ENCODE measurements around the gene HRK.
A peak's percentile ranks its signal among the peaks of the same experiment; 100 is the strongest.

Gene HRK

DNA sequence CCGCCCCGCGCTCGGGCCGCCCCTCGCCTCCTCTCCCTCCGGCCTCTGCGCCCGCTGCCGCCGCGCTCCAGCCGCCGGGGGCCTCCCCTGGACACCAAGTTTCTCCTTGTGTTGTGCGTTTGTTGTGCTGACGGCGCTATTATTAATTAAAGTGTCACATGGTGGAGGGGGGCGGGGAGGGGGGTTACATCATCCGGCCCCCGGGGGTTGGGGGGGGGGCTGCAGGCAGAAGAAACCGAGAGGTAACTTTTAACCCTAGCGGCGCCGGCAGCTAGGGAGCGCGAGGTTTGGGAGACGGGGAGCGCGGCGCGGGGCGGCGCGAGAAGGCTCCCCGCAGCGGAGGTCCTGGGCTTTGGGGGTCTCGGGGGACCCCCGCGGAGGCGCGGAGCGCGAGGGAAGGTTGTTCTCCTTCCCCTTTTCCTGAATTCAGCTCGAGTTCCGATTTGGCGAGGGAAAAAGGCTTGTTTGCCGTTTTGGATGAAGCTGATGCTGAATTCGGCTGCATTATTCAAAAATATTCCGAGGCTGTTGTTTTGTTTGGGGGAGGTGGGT is at the start of gene HRK:
Gene HRK, minus strand, starts transcription at position 117 of the 552 bp plus-strand sequence. CDS start 134 bp downstream, outside the sequence.
- DNase-seq (ENCODE audit: low read depth in 2 of 2), result no peak

DNA sequence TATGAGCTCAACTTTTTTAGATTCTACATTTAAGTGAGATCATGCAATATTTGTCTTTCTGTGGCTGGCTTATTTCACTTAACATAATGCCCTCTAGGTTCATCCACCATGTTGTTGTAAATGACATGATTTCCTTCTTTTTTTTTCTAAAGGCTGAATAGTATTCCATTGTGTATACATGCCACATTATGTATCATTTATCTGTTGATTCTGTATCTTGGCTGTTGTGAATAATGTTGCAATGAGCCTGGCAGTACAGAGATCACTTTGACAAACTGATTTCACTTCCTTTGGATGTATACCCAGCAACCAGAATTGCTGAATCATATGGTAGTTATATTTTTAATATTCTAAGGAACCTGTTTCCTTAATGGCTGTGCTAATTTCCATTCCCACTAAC is 48.6 kb upstream of the HRK start:
- no peak for DNase-seq (ENCODE audit: low read depth in 2 of 2)

DNA sequence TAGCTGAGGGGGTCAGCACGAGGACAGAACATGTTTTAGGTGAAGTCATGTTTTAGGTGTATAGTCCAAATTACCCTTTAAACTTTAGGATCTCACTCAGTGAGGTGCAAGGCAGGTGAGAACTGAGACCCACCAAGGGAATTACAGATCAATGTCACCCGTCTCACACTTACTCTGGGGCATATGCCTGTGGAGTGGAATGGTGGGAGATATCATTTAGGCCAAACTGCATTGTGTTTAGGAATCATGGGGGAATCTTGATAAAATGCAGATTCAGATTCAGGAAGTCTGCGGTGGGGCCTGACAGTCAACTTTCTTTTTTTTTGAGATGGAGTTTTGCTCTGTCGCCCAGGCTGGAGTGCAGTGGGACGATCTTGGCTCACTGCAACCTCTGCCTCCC is 47.3 kb upstream of the HRK start:
- DNase-seq (ENCODE audit: low read depth in 2 of 2), result no peak

DNA sequence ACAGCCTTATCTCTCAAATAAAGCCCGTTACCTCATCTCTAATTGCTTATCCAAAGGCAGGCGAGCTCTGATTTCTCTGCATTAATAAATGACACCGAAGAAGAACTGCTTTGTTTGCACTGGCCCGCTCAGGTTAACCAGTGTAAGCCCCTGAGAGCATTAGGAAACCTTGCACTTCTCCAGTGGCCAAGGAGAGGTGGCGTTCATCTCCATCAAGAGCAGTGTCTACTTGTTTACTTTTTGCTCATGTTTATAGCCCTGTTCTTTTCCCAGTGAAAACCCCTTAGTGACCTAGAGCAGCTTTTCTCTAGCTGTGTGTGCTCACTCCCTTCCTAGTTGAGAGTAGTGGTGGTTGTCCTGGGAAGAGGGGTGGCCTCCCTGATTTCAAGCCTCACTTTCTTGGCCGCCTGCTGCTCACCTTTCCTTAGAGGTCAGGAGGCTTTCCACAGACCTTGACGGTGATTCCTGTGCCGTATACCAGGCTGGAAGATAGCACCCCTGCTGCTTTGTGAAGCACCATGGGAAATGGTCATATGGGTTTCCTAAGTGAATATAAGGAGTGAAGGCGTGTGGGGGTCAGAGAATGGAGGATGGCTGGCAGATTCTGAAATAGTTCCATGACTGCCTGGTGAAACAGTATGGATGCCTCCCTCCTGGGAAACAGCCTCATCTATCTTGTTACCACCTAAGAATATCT is 46.2 kb upstream of the HRK start:
- DNase-seq (ENCODE audit: low read depth in 2 of 2), result no peak

DNA sequence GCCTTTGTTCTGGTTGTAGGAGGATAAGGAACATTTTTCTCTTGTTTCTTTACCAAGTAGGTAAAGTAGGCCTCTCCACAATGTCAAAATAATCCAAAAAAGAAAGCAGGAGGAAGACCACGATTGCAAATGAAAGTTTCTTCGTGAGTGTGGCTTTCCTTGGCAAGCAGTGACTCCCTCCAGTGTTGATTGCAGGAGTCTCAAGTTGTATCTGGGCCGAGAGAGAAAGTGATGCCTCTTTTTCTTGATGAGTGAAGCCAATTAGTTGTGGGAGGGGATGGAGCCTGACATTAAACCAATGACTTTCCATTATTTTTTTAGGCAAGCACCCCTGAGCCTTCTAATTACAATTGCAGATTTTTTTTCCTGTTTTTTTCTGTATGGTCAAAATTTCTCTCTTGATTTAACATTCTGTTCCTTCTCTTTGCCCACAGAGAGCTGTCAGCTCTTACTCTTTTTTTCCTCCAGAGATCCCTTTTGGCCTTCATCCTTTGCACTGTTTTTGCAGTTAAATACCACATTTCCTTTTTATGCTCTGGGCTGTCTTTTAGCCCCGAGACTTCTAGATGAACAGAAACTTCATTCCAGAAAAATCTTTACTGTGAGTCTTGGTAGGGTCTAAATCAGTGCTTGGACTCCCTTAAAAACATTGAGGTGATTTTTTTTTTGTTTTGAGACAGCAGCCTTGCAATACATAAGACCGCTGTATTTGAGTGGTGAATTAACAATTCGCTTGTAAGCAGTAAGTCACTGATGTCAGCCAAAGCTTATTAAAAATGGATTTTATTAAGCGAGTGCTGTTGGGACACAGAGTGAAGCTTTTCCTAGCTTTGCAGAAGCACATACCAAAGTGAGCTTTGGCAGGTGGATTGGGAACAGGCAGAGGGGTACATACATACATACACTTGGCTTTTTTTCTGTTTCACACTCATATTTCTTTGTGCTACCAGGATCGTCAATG is 45.3 kb upstream of the HRK start:
- DNase-seq (ENCODE audit: low read depth in 2 of 2), result no peak

DNA sequence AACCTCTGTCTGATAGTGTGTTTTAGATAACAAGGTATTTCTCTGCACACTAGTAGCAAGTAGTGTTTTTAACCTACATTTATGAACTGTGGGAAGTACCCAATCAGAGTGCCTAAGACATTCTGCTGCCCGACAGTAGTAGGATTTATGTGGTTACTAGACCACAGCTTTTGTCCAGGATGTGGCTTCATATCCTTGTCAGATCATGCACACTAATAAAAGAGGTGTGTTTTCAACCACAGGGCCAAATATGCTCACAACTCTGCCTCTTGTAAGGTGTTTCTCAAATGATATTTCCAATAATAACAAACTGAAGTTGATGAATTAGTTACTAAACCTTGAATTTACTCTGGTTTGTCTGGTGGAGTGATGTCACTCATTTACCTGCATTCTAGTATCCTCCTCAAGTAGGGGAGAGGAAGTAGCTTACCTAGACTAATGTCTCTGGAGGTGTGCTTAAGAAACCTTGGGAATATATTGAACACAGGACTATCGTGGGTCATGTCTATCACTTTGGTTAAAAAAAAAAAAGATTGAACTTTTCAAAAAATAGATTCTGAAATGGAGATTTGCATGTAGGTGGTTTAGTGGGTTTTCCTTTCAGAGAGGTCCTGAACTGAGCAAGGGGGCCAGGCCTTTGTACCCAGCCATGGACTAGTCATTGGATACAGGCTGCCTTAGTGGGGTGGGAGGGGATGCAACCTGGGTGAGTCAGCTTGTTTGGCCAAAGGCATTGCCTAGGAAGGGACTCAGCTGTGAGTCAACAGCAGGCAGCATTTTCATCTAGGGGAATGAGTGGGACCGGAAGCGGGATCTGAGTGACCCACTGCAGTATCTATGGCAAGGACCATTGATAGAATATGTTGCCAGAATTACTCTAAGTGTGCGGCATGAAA is 43.6 kb upstream of the HRK start:
- peak in 1 of 2 donors; percentile 23 for DNase-seq (ENCODE audit: low read depth in 2 of 2)

DNA sequence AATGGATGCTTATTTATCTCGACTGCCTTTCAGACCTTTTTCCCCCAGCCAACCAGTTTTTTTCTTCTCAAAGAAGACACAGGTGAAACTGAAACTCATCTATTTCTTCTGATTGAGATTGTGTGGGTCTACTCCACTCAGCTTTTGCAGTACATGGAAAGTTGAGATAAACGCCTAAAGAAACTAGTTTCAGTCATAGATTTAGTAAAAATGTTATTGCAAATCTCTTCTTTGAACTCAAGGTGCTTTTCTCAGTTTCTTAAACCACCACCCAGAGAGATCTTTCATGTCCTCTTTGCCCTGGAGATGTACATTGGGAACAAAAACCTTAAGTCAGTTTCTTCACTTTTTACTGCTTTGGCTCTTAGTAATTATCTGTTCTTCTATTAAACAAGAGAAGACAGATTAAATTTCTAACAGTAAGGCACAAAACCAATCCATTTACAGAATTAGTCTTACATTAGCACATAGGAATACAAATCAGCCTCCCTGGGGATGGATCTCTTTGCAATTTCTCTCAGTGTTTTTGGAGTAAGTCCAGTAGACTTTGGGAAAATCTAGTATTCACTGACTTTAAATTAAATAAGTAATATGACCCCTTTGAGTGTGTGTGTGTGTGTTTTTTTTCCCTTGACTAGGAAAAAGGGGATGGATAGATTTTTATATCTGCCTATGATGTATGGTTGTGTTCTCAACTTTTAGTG is 41.1 kb upstream of the HRK start:
- no peak for DNase-seq (ENCODE audit: low read depth in 2 of 2)

DNA sequence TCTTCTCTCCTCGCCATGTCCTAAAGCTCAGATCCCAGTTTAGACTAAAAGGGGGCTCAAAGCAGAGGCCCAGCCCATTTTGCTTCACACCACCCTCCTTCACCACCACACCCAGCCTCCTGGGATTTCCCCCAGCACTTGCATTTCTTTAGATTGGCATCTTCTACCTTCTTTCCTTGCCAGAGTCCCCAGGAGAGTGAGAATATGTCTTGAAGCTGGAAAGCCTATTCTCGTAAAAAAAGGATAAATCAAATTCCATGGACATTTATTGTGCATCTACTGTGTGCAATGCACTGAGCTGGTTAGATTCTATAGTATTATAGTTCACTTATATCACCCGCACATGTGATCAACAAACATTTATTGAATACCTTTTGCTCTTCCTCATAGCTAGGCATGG is 39.7 kb upstream of the HRK start:
- DNase-seq (ENCODE audit: low read depth in 2 of 2), result no peak

DNA sequence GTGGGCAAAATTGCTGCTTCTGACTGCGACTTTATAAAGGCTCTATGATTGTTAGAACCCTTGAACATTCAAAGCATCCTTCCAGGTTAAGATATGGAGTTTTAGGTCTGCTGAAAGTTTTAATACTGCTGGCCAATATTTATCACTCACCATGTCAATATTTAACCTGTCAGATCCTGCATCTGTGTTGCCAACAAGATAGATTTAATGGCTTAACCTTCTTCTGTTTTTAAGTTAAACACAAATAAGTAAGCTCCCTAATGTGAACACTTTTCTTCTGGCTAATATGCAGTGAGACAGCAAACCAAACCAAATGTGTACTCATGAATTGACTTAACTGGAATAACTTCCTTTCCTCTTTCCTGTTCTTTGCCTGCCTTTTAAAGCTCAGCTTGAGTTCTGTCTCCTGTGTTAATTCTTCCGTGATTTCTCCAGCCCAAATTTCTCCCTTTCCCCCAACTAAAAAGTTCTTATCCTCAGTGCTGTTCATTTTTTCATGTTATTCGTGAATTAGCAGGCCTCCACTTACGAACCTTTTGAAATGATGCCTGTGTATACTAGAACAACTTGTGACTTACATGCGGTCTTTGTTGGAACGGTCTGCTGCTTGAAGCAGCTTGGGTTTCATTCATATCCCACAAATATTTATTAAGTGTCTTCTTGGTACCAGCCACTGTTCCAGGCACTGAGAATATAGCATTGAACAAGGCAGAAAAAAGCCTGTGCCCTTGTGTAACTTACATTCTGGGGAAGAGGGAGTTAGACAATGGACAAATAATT is 38.7 kb upstream of the HRK start:
- DNase-seq (ENCODE audit: low read depth in 2 of 2), result no peak

DNA sequence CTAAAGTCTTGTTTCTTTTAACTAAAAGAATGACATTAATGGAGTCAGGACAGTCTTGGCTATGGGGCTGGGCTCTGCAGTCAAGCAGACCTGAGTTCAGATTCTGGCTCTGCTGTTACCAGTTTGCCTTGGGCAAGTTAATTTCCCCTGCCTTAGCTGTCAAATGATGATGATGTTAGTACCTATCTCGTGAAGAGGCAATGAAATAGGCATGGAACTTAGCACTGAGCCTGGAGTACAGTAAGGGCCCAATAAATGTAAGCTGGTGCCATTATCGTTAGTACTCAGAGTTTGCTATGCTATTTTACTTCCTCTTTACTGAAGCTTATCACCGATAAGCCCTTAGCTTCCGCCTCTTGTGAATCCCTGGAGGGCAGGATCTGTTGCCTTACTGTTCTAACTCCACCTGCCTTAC is 38.0 kb upstream of the HRK start:
- DNase-seq (ENCODE audit: low read depth in 2 of 2), result no peak

DNA sequence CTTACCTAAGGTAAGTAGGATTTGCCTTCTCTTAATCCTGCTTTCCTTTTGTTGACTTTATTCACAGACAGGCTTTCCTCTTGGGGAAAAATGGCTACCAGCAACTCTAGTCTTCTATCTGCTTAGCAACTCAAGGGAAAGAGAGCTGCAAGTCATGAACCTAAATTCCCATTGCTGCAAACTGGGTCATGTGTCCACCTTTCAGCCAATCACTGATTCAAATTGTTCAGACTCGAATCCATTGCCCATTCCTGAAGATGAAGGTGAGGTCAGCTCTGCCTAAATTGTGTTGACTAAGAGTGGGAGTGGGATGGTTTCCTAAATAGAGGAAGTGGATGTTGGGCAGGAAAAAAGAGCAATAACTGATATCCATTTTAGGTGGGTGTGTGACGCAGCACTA is 37.2 kb upstream of the HRK start:
- DNase-seq (ENCODE audit: low read depth in 2 of 2), result no peak

DNA sequence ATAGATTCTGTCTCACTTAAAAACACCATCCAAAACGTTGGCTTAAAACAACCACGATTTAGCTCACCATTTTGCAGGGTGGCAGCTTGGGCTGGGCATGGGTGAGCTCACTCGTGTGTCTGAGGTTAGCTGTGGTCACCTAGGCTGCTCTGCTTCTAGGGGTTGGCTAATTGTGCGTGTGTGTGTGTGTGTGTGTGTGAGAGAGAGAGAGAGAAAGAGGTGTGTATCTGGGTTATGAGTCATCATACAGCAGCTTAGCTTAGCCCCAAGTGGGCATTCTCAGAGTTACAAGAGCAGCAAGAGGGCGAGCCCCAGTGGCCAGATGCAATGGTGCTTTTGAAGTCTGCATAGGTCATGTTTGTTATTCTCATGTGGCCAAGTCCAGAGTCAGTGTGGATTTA is 35.5 kb upstream of the HRK start:
- peak in 1 of 2 donors; percentile 38 for DNase-seq (ENCODE audit: low read depth in 2 of 2)

DNA sequence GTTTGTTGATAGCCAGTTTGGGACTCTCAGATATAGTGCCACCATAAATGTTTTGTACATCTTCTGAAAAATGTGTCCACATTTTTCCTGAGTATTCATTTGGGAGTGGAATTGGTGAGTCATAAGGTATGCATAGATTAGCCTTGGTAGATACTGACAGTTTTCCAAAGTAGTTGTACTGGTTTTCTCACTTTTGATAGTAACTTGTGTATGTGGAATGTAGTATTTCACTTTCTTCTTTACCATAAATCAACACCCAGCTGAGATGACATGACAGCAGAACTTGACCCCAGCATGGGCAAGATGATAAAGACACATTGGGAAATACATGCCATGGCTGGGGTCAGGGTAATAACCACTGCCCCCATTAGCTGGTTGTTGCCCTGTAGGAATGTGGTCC is 34.9 kb upstream of the HRK start:
- DNase-seq (ENCODE audit: low read depth in 2 of 2), result no peak

DNA sequence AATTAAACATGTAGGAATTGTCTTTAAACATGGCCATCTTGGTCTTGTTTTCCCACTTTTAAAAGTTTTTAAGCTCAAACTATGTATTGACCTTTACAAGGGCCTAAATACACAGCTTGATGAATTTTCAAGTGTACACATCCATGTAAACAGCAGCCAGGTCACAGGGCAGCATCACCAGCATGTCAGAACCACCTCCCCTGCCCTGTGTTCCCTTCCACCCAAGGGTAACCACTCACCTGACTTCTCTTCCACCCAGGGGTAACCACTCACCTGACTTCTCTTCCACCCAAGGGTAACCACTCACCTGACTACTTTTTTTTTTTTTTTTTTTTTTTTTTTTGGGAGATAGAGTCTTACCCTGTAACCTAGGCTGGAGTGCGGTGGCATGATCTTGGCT is 34.1 kb upstream of the HRK start:
- DNase-seq (ENCODE audit: low read depth in 2 of 2), result no peak

DNA sequence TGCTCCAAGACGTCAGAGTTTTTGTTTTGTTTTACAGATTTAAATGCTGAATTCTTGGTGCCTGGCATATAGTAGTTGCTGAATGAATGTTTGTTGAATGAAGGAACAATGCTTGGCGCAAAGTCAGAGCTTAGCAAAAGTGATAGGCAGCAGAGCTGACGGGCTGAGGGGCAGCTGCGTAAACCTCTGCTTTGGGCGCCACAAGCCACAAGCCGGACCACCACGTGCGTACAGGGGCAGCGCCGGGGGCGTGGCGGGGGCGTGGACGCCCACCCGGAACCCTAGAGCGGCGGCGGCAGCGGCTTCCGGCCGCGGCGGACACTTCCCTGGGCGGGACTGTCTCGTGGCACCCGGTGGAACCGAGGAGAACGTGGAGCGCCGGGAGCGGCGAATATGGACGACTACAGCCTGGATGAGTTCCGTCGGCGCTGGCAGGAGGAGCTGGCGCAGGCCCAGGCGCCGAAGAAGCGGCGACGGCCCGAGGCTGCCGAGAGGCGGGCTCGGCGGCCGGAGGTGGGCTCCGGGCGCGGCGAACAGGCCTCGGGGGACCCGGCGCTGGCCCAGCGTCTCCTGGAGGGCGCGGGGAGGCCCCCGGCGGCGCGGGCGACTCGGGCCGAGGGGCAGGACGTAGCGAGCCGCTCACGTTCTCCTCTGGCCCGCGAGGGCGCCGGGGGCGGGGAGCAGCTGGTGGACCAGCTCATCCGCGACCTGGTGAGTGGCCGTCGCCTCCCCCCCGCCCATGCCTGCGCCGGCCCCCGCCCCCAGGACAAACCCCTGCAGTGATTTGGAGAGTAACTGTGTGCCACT is 29.6 kb upstream of the HRK start, which contains the start of gene FBXW8:
Gene FBXW8, plus strand, starts transcription at position 306 of the 807 bp plus-strand sequence. Its CDS starts 88 bp downstream, at position 394.
- peak; percentile 45 to 46 for DNase-seq (ENCODE audit: low read depth in 2 of 2)

DNA sequence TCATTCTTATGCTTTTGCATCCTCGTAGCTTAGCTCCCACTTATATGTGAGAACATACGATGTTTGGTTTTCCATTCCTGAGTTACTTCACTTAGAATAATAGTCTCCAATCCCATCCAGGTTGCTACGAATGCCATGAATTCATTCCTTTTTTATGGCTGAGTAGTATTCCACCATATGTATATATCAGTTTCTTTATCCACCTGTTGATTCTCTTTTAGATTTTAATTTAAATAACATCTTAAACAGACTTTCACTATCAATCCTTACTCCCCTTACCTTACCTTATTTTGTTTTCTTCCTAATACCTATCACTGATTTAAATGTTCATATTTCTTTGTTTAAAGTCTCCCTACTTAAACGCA is 29.0 kb upstream of the HRK start:
- DNase-seq (ENCODE audit: low read depth in 2 of 2), result no peak

DNA sequence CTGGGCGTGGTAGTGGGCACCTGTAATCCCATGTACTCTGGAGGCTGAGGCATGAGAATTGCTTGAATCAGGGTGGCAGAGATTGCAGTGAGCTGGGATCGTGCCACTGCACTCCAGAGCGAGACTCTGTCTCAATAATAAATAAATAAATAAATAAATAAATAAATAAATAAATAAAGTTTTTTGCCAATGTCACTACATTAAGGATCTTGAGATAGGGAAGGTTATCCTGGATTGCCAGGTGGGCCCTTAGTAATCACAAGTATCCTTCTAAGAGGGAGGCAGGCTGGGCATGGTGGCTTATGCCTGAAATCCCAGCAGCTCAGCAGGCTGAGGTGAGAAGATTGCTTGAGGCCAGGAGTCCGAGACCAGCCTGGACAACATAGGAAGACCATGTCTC is 25.0 kb upstream of the HRK start:
- no peak for DNase-seq (ENCODE audit: low read depth in 2 of 2)

DNA sequence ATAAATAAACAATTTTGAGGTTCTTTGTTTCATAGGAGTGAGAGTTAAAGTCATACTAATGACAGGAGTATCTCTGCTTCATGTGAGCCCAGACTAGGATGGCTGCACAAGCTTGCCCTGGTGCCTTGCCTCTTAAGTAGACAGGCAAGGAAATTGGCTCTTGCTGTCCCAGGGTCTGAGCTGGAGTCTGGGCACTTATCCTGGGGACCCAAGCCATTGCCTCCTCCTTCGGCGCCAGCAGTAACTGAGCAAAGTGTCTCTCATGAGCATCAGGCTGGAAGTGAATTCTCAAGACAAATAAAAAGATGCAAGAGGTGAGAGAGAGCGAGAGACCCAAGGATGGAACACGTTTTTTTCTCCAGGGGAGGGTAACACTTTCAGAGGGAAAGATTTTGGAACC is 22.6 kb upstream of the HRK start:
- DNase-seq (ENCODE audit: low read depth in 2 of 2), result no peak

DNA sequence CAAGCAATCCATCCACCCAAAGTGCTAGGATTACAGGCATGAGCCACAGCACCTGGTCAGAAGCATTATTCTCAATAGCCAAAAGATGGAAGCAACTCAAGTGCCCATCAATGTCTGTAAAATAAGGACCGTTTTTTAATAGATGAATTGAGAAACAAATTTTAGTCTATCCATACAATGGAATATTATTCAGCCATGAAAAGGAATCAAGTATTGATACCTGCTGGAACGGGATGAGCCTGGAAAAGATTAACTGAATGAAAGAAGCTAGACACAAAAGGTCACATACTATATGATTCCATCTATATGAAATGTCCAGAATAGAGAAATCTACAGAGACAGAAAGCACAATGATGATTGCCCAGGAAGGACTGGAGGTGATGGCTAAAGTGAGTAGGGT is 20.4 kb upstream of the HRK start:
- DNase-seq (ENCODE audit: low read depth in 2 of 2), result no peak
